HCT116 (cell line): ENCODE measurements around the gene SCTR. TPM values are rescaled to one million over a fixed set of nuclear protein-coding genes. Genes with fewer than 3 reads are reported as not detected.

ENCODE experiments used
- ATAC-seq: fragments of 200-7000 bp; cut with Tn5 transposase; 2 replicates; pipeline ENCODE4 v1.9.1; 2020; ENCODE audit warnings: mild to moderate bottlenecking, moderate library complexity
- BruUV-seq: library from RNA; stranded (reverse); fragments of 400-500 nt; replicated peaks from 2 replicates; lab custom pipeline; 2021; lab: Mats Ljungman, UMichigan
- CTCF ChIA-PET: fragments of 300-600 bp; sonication (Branson Sonifier 250); formaldehyde crosslinking; loops from one replicate; lab custom pipeline; 2021; ENCODE audit warnings: antibody characterized with exemption; lab: Charles Lee
- POLR2A ChIA-PET: fragments of 300-600, 350-600 bp; sonication (Branson Sonifier 250); formaldehyde crosslinking; loops from one replicate; lab custom pipeline; 2021; ENCODE audit warnings: antibody characterized with exemption; lab: Charles Lee
- RAD21 ChIA-PET, 2 experiments: fragments of 300-600 bp; sonication (Branson Sonifier 250); formaldehyde crosslinking; loops; one replicate each; lab custom pipeline; 2023; ENCODE audit warnings: low total read pairs in 2 of 2; ENCODE audit not compliant: uncharacterized antibody in 2 of 2, unreplicated experiment in 2 of 2, low non-redundant PET in 1 of 2; lab: Charles Lee
- DNase-seq: peaks from one replicate; pipeline ENCODE4 v3.0.0-alpha.2; 2010; ENCODE audit warnings: low read depth, low spot score
- H2AFZ ChIP-seq: fragments of 200-600 bp; shearing (Covaris generic), sonication (generic); 2 replicates; pipeline ENCODE4 v1.6.1; 2017; ENCODE audit warnings: low read depth, mixed run types, mixed read lengths, antibody characterized with exemption, low read length; ENCODE audit not compliant: poor library complexity, severe bottlenecking
- H3K27ac ChIP-seq: 2 replicates; pipeline ENCODE4 v1.5.1; 2012; ENCODE audit warnings: low read depth, low read length
- H3K27me3 ChIP-seq: fragments of 200-600 bp; sonication (generic); 2 replicates; pipeline ENCODE4 v1.6.1; 2016; ENCODE audit warnings: mixed run types, low read length, mixed read lengths; ENCODE audit not compliant: insufficient read depth
- H3K36me3 ChIP-seq, 2 experiments: fragments of 200-500 bp in 1 of 2; fragments of 200-600 bp in 1 of 2; sonication (Bioruptor generic) in 1 of 2; sonication (generic) in 1 of 2; 2 replicates each; pipeline versions ENCODE4 v1.5.1 to v1.6.1; 2014 to 2016; ENCODE audit warnings: low read length in 2 of 2, inconsistent platforms in 1 of 2, mixed read lengths in 1 of 2, mixed run types in 1 of 2; ENCODE audit not compliant: insufficient read depth in 2 of 2, control insufficient read depth in 1 of 2
- H3K4me1 ChIP-seq, 2 experiments: fragments of 200-600 bp in 1 of 2; sonication (generic) in 1 of 2; 2 replicates each; pipeline versions ENCODE4 v1.5.1 to v1.6.1; 2012 to 2017; ENCODE audit warnings: low read length in 2 of 2, inconsistent platforms in 1 of 2, mild to moderate bottlenecking in 1 of 2, mixed read lengths in 1 of 2, mixed run types in 1 of 2, moderate library complexity in 1 of 2; ENCODE audit not compliant: insufficient read depth in 2 of 2, control insufficient read depth in 1 of 2
- H3K4me2 ChIP-seq: fragments of 200-600 bp; sonication (generic); 2 replicates; pipeline ENCODE4 v1.6.1; 2017; ENCODE audit warnings: mixed run types, low read length, mixed read lengths
- H3K4me3 ChIP-seq, 2 experiments: fragments of 200-600 bp in 1 of 2; sonication (generic) in 1 of 2; replicated peaks in 1 of 2; 2 replicates each; pipeline ENCODE4 v1.5.1; 2011 to 2016; ENCODE audit warnings: low read length in 2 of 2, control low read depth in 1 of 2, low read depth in 1 of 2, mild to moderate bottlenecking in 1 of 2, mixed read lengths in 1 of 2, mixed run types in 1 of 2
- H3K79me2 ChIP-seq: fragments of 200-600 bp; sonication (generic); 2 replicates; pipeline ENCODE4 v1.6.1; 2017; ENCODE audit warnings: mild to moderate bottlenecking, mixed run types, low read length, moderate library complexity, mixed read lengths; ENCODE audit not compliant: insufficient read depth
- H3K9ac ChIP-seq: fragments of 200-600 bp; sonication (generic); 2 replicates; pipeline ENCODE4 v1.6.1; 2016; ENCODE audit warnings: low read length, mixed read lengths
- H3K9me2 ChIP-seq: fragments of 200-600 bp; sonication (generic), shearing (Covaris generic); 2 replicates; pipeline ENCODE4 v1.6.1; 2017; ENCODE audit warnings: mixed run types, mild to moderate bottlenecking, moderate library complexity; ENCODE audit not compliant: insufficient read depth
- H3K9me3 ChIP-seq, 2 experiments: fragments of 200-500 bp in 1 of 2; fragments of 200-600 bp in 1 of 2; sonication (Bioruptor generic) in 1 of 2; sonication (generic) in 1 of 2; 2 replicates each; pipeline ENCODE4 v1.6.1; 2014 to 2017; ENCODE audit warnings: low read length in 2 of 2, mixed read lengths in 2 of 2, inconsistent platforms in 1 of 2, low read depth in 1 of 2, mild to moderate bottlenecking in 1 of 2, mixed run types in 1 of 2, moderate library complexity in 1 of 2; ENCODE audit not compliant: control insufficient read depth in 1 of 2, insufficient read depth in 1 of 2
- H4K20me1 ChIP-seq: fragments of 200-600 bp; sonication (generic), shearing (Covaris generic); 2 replicates; pipeline ENCODE4 v1.6.1; 2017; ENCODE audit warnings: mixed run types, mild to moderate bottlenecking, moderate library complexity; ENCODE audit not compliant: insufficient read depth
- CBX3 ChIP-seq: IDR thresholded peaks from 2 replicates; pipeline ENCODE4 v1.6.1; 2012; ENCODE audit warnings: low read depth
- CEBPB ChIP-seq: IDR thresholded peaks from 2 replicates; pipeline ENCODE4 v1.6.1; 2012; ENCODE audit warnings: low read depth
- CTCF ChIP-seq, 3 experiments: fragments of 200-600 bp in 1 of 3; sonication (generic) in 1 of 3; IDR thresholded peaks in 2 of 3; conservative IDR thresholded peaks in 1 of 3; 2 replicates each; pipeline ENCODE4 v1.5.1; 2012 to 2017; ENCODE audit warnings: low read depth in 2 of 3, low read length in 2 of 3, antibody characterized with exemption in 1 of 3, borderline replicate concordance in 1 of 3, control low read depth in 1 of 3, mild to moderate bottlenecking in 1 of 3, mixed read lengths in 1 of 3, mixed run types in 1 of 3, moderate library complexity in 1 of 3; ENCODE audit not compliant: insufficient read depth in 1 of 3
- EGR1 ChIP-seq: IDR thresholded peaks from 2 replicates; pipeline ENCODE4 v1.6.1; 2012; ENCODE audit warnings: low read depth
- FOSL1 ChIP-seq: IDR thresholded peaks from 2 replicates; pipeline ENCODE4 v1.6.1; 2012; ENCODE audit warnings: low read depth
- JUND ChIP-seq: IDR thresholded peaks from 2 replicates; pipeline ENCODE4 v1.6.1; 2012
- MAX ChIP-seq: IDR thresholded peaks from 2 replicates; pipeline ENCODE4 v1.6.1; 2012
- POLR2AphosphoS5 ChIP-seq: IDR thresholded peaks from 2 replicates; pipeline ENCODE4 v1.6.1; 2011; ENCODE audit warnings: mild to moderate bottlenecking, low read depth, low read length, moderate library complexity
- RAD21 ChIP-seq: IDR thresholded peaks from 2 replicates; pipeline ENCODE4 v1.6.1; 2012; ENCODE audit warnings: low read depth, mild to moderate bottlenecking
- TCF7L2 ChIP-seq: IDR thresholded peaks from 2 replicates; pipeline ENCODE4 v1.7.0; 2011; ENCODE audit warnings: borderline replicate concordance, inconsistent platforms; ENCODE audit not compliant: insufficient read depth, insufficient read length; ENCODE audit errors: extremely low read depth
- YY1 ChIP-seq: IDR thresholded peaks from 2 replicates; pipeline ENCODE4 v1.6.1; 2011; ENCODE audit warnings: low read length, low read depth, moderate library complexity, mild to moderate bottlenecking; ENCODE audit not compliant: insufficient replicate concordance; ENCODE audit errors: extremely low read depth
- ZBTB33 ChIP-seq: IDR thresholded peaks from 2 replicates; pipeline ENCODE4 v1.6.1; 2011; ENCODE audit warnings: mild to moderate bottlenecking, low read length, moderate library complexity; ENCODE audit not compliant: insufficient replicate concordance; ENCODE audit errors: extremely low read depth
- ZFX ChIP-seq: fragments of 450-650 bp; IDR thresholded peaks from 2 replicates; pipeline ENCODE4 v1.6.1; 2017
- ZNF274 ChIP-seq: fragments of 200-500 bp; sonication (Bioruptor generic); IDR thresholded peaks from 2 replicates; pipeline ENCODE4 v1.6.1; 2014; ENCODE audit warnings: mild to moderate bottlenecking, low read depth, low read length, inconsistent platforms
- intact Hi-C: fragments of 100-400 bp; cut with micrococcal nuclease; formaldehyde crosslinking; loops from 2 replicates; pipeline ENCODE4 v1.10.0; 2022
- total RNA-seq: library from RNA; stranded (reverse); gene quantifications from one replicate; pipeline ENCODE4 v1.2.1, GENCODE V29; 2021; ENCODE audit not compliant: unreplicated experiment
- TF ChIP-seq, protein P1 (sequence below): IDR thresholded peaks from 2 replicates; pipeline ENCODE4 v1.6.1; 2012
- TF ChIP-seq, protein P2 (sequence below): IDR thresholded peaks from 2 replicates; pipeline ENCODE4 v1.6.1; 2012; ENCODE audit warnings: low read depth

Gene SCTR
- total RNA-seq, 1 experiment from 2014 or later = not detected

- CTCF ChIA-PET = no interaction called here
- no peaks in the 10 kb centered on the region for H3K36me3 ChIP-seq
- TF ChIP-seq, protein P1, sequence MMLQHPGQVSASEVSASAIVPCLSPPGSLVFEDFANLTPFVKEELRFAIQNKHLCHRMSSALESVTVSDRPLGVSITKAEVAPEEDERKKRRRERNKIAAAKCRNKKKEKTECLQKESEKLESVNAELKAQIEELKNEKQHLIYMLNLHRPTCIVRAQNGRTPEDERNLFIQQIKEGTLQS = no peak
- no peak for TF ChIP-seq CBX3
- no peak for TF ChIP-seq CEBPB
- TF ChIP-seq, protein P2, sequence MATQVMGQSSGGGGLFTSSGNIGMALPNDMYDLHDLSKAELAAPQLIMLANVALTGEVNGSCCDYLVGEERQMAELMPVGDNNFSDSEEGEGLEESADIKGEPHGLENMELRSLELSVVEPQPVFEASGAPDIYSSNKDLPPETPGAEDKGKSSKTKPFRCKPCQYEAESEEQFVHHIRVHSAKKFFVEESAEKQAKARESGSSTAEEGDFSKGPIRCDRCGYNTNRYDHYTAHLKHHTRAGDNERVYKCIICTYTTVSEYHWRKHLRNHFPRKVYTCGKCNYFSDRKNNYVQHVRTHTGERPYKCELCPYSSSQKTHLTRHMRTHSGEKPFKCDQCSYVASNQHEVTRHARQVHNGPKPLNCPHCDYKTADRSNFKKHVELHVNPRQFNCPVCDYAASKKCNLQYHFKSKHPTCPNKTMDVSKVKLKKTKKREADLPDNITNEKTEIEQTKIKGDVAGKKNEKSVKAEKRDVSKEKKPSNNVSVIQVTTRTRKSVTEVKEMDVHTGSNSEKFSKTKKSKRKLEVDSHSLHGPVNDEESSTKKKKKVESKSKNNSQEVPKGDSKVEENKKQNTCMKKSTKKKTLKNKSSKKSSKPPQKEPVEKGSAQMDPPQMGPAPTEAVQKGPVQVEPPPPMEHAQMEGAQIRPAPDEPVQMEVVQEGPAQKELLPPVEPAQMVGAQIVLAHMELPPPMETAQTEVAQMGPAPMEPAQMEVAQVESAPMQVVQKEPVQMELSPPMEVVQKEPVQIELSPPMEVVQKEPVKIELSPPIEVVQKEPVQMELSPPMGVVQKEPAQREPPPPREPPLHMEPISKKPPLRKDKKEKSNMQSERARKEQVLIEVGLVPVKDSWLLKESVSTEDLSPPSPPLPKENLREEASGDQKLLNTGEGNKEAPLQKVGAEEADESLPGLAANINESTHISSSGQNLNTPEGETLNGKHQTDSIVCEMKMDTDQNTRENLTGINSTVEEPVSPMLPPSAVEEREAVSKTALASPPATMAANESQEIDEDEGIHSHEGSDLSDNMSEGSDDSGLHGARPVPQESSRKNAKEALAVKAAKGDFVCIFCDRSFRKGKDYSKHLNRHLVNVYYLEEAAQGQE = no peak
- TF ChIP-seq JUND = no peak
- TF ChIP-seq TCF7L2 = no peak
- TF ChIP-seq RAD21 = no peak
- no peak for TF ChIP-seq ZNF274
- no peak for TF ChIP-seq FOSL1
- no peak for TF ChIP-seq EGR1
- TF ChIP-seq ZFX = no peak
- no peak for TF ChIP-seq CTCF (IDR thresholded peaks at IDR 0.05 in 2 of 3, conservative IDR thresholded peaks at IDR 0.05 in 1 of 3; ENCODE audit: borderline replicate concordance in 1 of 3, insufficient read depth in 1 of 3, low read depth in 2 of 3, low read length in 2 of 3)
- TF ChIP-seq POLR2AphosphoS5 = no peak
- TF ChIP-seq YY1 = no peak
- no peak for TF ChIP-seq ZBTB33
- TF ChIP-seq MAX = no peak
These were observed 83.4 kb downstream of the SCTR start for GRCh38 chr2:119440873-119441272.

More at GRCh38 chr2:119440873-119441272, 83.4 kb downstream of the SCTR start:
- H3K27me3 ChIP-seq = no peaks in the 10 kb centered on the region
- no peaks in the 10 kb centered on the region for H3K79me2 ChIP-seq
- H3K9ac ChIP-seq = no peak overlapping the region
- H3K27ac ChIP-seq = no peak overlapping the region
- intact Hi-C loops = no loop called here
- no peaks in the 10 kb centered on the region for H3K9me3 ChIP-seq
- H3K4me1 ChIP-seq = no peaks in the 10 kb centered on the region
- no peak overlapping the region for H2AFZ ChIP-seq
- no TSS peak for BruUV-seq
- H4K20me1 ChIP-seq = no peaks in the 10 kb centered on the region
- H3K4me3 ChIP-seq = no peak overlapping the region
- ChIA-PET POLR2A (no interaction called here), RAD21 (no interaction called here)
- ATAC-seq = no peak
- H3K9me2 ChIP-seq = no peaks in the 10 kb centered on the region
- DNase-seq = no peak
- H3K4me2 ChIP-seq = no peak overlapping the region
